Measurements from ENCODE around the gene THAP7. TPM values are rescaled to one million over a fixed set of nuclear protein-coding genes. Genes with fewer than 3 reads are reported as not detected.

Gene THAP7
- total RNA-seq, 1 experiment from 2014 or later, result 24.6 TPM

- Histone ChIP-seq H3K79me1 (ENCODE audit: insufficient read depth, low read depth, low read length, poor library complexity, severe bottlenecking) (no peaks in the 10 kb centered on the region), H2BK120ac (ENCODE audit: low read depth, low read length, poor library complexity, severe bottlenecking) (no peak overlapping the region), H4K20me1 (ENCODE audit: control insufficient read depth, insufficient read depth, insufficient read length) (no peaks in the 10 kb centered on the region), H3K14ac (ENCODE audit: insufficient read depth, low read length) (no peak overlapping the region; the same call in 1 of the 2 replicates), H3T11ph (ENCODE audit: low read length) (no peak overlapping the region), H3K23ac (ENCODE audit: insufficient read length, low read depth, low read length) (no peak overlapping the region), H3K4ac (ENCODE audit: low read depth, low read length) (no peak overlapping the region), H2BK20ac (ENCODE audit: low read depth, low read length, poor library complexity, severe bottlenecking) (no peak overlapping the region), H3K27me3 (ENCODE audit: insufficient read depth, low read length) (no peaks in the 10 kb centered on the region), H3K18ac (ENCODE audit: insufficient read length, low read depth, low read length) (no peak overlapping the region), H4K8ac (replicated peaks; ENCODE audit: insufficient read length, low read depth, low read length) (no peak overlapping the region), H3K9me3 (ENCODE audit: control insufficient read depth, low read depth, low read length) (no peaks in the 10 kb centered on the region), H3K23me2 (ENCODE audit: insufficient read length, low read depth, low read length, poor library complexity, severe bottlenecking) (no peaks in the 10 kb centered on the region), H4K5ac (ENCODE audit: insufficient read length, low read depth, low read length) (no peak overlapping the region), H2AK5ac (ENCODE audit: insufficient read length, low read length) (no peak overlapping the region), H3K27ac (ENCODE audit: insufficient read length, low read depth, low read length) (no peak overlapping the region), H3K79me2 (ENCODE audit: insufficient read depth, low read length) (no peaks in the 10 kb centered on the region), H3K4me2 (ENCODE audit: insufficient read depth, insufficient read length, low read length) (no peak overlapping the region), H2BK12ac (ENCODE audit: insufficient read length, low read depth, low read length) (no peak overlapping the region), H4K91ac (ENCODE audit: insufficient read length, low read depth, low read length) (no peak overlapping the region), H2AFZ (ENCODE audit: low read length) (no peak overlapping the region), H2BK5ac (ENCODE audit: insufficient read length, low read length) (no peak overlapping the region), H2BK15ac (ENCODE audit: low read depth, low read length) (no peak overlapping the region), H3K9ac (ENCODE audit: extremely low read depth, insufficient read length, low read length) (no peak overlapping the region), H3K56ac (ENCODE audit: insufficient read length, low read depth, low read length) (no peak overlapping the region), H3K4me1 (ENCODE audit: insufficient read depth, low read length) (no peaks in the 10 kb centered on the region)
- H3K9me3 Mint-ChIP-seq, result no peaks in the 10 kb centered on the region
- no peak for DNase-seq
- 0 out of 4 replicates have a peak, but pooled peaks cover 0 to 2% of the 10 kb centered on the region in 2 experiments for H3K4me1 Mint-ChIP-seq
- no peak for TF ChIP-seq CTCF (conservative IDR thresholded peaks at IDR 0.05)
- H3K27ac Mint-ChIP-seq, result no peak overlapping the region; a peak in 1 of 7 replicates
- H3K4me3 Mint-ChIP-seq, result no peak overlapping the region
- no peaks in the 10 kb centered on the region for H3K27me3 Mint-ChIP-seq (ENCODE audit: low read depth)
- H3K36me3 Mint-ChIP-seq (ENCODE audit: insufficient read depth in 1 of 3, low read depth in 3 of 3), result peaks cover 2 to 26% (median 10%) of the 10 kb centered on the region in 3 experiments; a peak in 6 of 7 replicates
- no CpG with 5 or more reads among the region's 21 CpGs for WGBS (ENCODE audit: extremely low coverage, insufficient read length, low lambda C conversion rate)
These were observed 9.2 kb downstream of the THAP7 start for GRCh38 chr22:20992456-20993303.

Data from H9 (cell line).